ENCODE data around the gene ARHGEF19. TPM values are rescaled to one million over a fixed set of nuclear protein-coding genes. Genes with fewer than 3 reads are reported as not detected.
A peak's percentile ranks its signal among the peaks of the same experiment; 100 is the strongest.

The ARHGEF19 gene
- total and polyA plus RNA-seq, 2 of the 13 experiments (the other 11 are each of a cell fraction or from before 2014, with no cell fraction given), result 1.7 to 1.8 TPM

GRCh38 chr1:16173447-16174260 lies 38.8 kb downstream of the ARHGEF19 start (continued):
- TF ChIP-seq, protein P1, sequence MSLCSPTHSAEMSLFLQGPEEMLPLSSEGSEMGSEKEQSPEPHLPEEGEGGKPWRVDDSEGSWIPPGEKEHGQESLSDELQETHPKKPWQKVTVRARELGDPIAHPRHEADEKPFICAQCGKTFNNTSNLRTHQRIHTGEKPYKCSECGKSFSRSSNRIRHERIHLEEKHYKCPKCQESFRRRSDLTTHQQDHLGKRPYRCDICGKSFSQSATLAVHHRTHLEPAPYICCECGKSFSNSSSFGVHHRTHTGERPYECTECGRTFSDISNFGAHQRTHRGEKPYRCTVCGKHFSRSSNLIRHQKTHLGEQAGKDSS (CRISPR knock-in tag; IDR thresholded peaks at IDR 0.05; ENCODE audit: borderline replicate concordance, low read depth), result 0 out of 2 replicates have a peak, but pooled peaks have one; percentile 14
- 0 out of 2 replicates have a peak, but pooled peaks have one; percentile 14 for TF ChIP-seq SALL1 (CRISPR knock-in tag; IDR thresholded peaks at IDR 0.05)
- peak; percentile 9; the same call in 1 of the 2 replicates for TF ChIP-seq ZFX (CRISPR knock-in tag; IDR thresholded peaks at IDR 0.05; ENCODE audit: low read depth)
- no peak for TF ChIP-seq ZNF850 (CRISPR knock-in tag; conservative IDR thresholded peaks at IDR 0.05)
- no peak for TF ChIP-seq TAF15 (IDR thresholded peaks at IDR 0.05; ENCODE audit: low read depth, low read length, poor library complexity, severe bottlenecking)
- no peak for TF ChIP-seq SNAPC2 (CRISPR knock-in tag; IDR thresholded peaks at IDR 0.05)
- no peak for TF ChIP-seq CEBPG (CRISPR knock-in tag; IDR thresholded peaks at IDR 0.05)
- no peak for TF ChIP-seq BRD4 (CRISPR knock-in tag; IDR thresholded peaks at IDR 0.05)
- no peak for TF ChIP-seq FOXA3 (CRISPR knock-in tag; IDR thresholded peaks at IDR 0.05)
- peak; percentile 90 for TF ChIP-seq TEAD3 (CRISPR knock-in tag; optimal IDR thresholded peaks at IDR 0.05; ENCODE audit: borderline replicate concordance)
- peak; percentile 58 for TF ChIP-seq FOSL2 (CRISPR knock-in tag; IDR thresholded peaks at IDR 0.05)
- TF ChIP-seq, protein P2, sequence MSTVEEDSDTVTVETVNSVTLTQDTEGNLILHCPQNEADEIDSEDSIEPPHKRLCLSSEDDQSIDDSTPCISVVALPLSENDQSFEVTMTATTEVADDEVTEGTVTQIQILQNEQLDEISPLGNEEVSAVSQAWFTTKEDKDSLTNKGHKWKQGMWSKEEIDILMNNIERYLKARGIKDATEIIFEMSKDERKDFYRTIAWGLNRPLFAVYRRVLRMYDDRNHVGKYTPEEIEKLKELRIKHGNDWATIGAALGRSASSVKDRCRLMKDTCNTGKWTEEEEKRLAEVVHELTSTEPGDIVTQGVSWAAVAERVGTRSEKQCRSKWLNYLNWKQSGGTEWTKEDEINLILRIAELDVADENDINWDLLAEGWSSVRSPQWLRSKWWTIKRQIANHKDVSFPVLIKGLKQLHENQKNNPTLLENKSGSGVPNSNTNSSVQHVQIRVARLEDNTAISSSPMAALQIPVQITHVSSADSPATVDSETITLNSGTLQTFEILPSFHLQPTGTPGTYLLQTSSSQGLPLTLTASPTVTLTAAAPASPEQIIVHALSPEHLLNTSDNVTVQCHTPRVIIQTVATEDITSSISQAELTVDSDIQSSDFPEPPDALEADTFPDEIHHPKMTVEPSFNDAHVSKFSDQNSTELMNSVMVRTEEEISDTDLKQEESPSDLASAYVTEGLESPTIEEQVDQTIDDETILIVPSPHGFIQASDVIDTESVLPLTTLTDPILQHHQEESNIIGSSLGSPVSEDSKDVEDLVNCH (CRISPR knock-in tag; IDR thresholded peaks at IDR 0.05), result no peak
- TF ChIP-seq, protein P3, sequence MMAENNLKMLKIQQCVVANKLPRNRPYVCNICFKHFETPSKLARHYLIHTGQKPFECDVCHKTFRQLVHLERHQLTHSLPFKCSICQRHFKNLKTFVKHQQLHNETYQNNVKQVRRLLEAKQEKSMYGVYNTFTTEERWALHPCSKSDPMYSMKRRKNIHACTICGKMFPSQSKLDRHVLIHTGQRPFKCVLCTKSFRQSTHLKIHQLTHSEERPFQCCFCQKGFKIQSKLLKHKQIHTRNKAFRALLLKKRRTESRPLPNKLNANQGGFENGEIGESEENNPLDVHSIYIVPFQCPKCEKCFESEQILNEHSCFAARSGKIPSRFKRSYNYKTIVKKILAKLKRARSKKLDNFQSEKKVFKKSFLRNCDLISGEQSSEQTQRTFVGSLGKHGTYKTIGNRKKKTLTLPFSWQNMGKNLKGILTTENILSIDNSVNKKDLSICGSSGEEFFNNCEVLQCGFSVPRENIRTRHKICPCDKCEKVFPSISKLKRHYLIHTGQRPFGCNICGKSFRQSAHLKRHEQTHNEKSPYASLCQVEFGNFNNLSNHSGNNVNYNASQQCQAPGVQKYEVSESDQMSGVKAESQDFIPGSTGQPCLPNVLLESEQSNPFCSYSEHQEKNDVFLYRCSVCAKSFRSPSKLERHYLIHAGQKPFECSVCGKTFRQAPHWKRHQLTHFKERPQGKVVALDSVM (CRISPR knock-in tag; IDR thresholded peaks at IDR 0.05), result no peak
- no peak for TF ChIP-seq POGZ (CRISPR knock-in tag; IDR thresholded peaks at IDR 0.05)
- TF ChIP-seq DR1 (CRISPR knock-in tag; IDR thresholded peaks at IDR 0.05), result no peak
- no peak for TF ChIP-seq DNMT3B (CRISPR knock-in tag; conservative IDR thresholded peaks at IDR 0.05)
- TF ChIP-seq, protein P4, sequence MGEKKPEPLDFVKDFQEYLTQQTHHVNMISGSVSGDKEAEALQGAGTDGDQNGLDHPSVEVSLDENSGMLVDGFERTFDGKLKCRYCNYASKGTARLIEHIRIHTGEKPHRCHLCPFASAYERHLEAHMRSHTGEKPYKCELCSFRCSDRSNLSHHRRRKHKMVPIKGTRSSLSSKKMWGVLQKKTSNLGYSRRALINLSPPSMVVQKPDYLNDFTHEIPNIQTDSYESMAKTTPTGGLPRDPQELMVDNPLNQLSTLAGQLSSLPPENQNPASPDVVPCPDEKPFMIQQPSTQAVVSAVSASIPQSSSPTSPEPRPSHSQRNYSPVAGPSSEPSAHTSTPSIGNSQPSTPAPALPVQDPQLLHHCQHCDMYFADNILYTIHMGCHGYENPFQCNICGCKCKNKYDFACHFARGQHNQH (CRISPR knock-in tag; IDR thresholded peaks at IDR 0.05), result no peak
- no peak for TF ChIP-seq KMT2A (CRISPR knock-in tag; IDR thresholded peaks at IDR 0.05)
- TF ChIP-seq MAFG (CRISPR knock-in tag; IDR thresholded peaks at IDR 0.05), result peak; percentile 90
- peak; percentile 74 for TF ChIP-seq HNRNPL (IDR thresholded peaks at IDR 0.05; ENCODE audit: low read depth, low read length)
- TF ChIP-seq ZNF768 (CRISPR knock-in tag; IDR thresholded peaks at IDR 0.05), result peak; percentile 93
- TF ChIP-seq NFKBIZ (CRISPR knock-in tag; IDR thresholded peaks at IDR 0.05), result no peak
- TF ChIP-seq ISX (CRISPR knock-in tag; conservative IDR thresholded peaks at IDR 0.05), result no peak
- no peak for TF ChIP-seq SAP130 (CRISPR knock-in tag; IDR thresholded peaks at IDR 0.05; ENCODE audit: low read depth)
- TF ChIP-seq MAFF (IDR thresholded peaks at IDR 0.05; ENCODE audit: low read depth, low read length), result peak; percentile 85

Data from HepG2 (cell line).